ENCODE results near the gene RNF150.

The RNF150 gene

DNA sequence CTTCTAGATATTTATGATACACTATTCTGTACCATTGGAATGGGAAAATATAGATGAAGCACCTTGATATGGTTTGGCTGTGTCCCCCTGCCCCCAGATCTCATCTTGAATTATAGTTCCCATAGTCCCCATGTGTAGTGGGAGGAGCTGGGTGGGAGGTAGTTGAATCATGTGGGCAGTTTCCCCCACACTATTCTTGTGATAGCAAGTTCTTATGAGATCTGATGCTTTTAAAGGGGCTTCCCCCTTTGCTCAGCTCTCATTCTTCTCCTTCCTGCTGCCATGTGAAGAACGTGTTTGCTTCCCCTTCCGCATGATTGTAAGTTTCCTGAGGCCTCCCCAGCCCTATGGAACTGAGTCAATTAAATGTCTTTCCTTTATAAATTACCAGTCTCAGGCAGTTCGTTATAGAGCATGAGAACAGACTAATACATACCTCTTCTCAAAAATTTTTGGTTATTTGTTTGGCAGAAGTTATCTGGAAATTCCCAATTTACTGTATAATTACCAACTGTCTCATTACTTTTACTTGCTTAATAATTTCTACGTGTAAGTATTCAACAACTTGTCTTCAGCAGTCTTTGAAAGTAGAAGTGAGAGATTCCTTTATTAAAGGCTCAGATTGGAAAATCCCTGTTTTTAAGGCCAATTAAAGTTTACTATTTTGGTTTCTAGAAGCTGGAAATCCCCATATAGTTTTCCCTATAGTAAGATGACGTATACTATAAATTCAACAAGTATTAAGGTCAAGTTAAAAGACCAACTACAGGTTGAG lies 152.7 kb downstream of the RNF150 start:
- no peak for DNase-seq (ENCODE audit: low read depth in 2 of 2)

DNA sequence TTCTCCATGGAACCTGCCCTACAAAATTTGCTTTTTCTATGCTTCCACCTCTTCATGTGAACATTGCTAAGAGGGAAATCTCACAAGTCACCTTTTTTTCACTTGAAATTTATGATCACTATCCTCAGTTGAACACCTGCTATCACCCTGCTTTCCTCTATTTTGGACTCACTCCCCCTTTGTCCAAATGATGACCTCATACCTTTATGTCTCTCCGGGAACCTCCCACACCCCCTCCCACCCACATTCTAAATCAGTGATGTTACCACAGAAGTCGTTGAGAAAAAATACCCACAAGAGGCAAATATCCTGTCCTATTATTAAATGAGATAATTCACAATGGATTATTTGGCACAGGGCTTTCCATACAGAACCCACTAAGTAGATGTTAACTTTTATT lies 156.5 kb downstream of the RNF150 start:
- no peak for DNase-seq (ENCODE audit: low read depth in 2 of 2)

DNA sequence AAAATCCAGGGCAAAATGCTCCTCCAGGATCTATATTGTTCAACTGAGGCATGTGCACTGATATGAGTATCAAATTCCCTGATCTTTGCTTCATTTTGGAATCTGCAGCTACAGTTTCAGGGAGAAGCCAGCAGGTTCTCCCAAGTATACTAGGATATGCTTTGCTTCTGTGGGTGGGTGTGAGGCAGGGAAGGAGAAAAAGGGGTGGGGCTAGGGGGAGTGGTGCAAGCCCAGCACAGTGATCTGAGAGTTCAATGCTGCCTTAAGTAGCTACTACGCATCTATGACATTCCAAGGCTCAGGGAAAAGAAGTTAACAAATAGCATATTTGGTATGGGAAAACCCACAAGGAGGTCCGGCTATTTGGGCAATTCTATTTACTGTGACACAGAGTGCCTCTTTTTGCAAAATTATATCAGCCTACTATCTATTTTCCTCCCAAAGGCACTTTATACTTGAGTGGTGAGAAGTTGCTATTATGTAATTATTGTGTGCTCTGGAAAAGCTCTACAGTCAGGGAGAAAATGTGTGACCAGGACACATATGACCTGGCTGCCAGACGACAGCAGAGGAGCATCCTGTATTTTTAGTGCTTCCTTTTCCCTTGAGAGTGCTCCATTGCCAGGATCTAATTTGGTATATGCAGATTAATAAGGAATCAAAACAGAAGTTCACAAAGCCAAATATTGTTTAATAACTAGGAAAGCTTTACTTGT lies 162.0 kb downstream of the RNF150 start:
- no peak for DNase-seq (ENCODE audit: low read depth in 2 of 2)

DNA sequence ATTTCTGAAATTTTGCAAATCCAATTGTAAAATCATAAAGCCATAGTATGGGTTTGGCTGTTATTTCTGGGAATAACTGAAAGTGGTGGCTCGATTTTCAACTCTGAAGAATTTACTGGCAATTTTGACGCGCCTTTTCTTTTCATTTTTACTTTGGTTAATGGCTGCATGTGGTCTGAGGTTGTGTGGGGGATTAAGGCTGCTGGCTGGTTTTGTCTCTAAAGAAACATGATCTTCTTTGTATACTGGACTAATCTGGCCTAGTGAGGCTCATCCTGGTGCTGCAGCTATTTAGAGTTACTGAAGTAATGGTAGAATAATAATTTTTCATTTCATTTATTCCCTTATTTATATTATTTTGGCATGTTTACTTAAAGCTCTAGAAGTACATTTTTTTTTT lies 164.0 kb downstream of the RNF150 start:
- no peak for DNase-seq (ENCODE audit: low read depth in 2 of 2)

DNA sequence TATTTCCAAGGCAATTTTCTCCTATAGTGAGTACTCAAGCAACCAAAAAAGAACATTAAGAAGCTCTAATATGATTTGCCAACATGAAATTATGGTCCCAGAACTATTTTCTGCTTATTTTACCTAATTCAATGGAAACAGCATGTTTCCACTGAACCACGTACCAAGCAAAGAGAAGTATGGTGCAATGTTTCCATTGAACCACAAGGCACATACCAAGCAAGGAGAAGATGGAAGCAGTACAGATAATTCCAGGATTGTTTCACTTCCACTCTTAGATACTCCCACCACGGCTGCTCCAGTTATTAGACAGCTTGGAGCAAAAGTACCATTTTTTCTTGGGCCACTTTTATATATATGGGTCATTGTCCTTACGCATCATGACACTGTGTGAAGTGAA lies 164.9 kb downstream of the RNF150 start:
- no peak for DNase-seq (ENCODE audit: low read depth in 2 of 2)

DNA sequence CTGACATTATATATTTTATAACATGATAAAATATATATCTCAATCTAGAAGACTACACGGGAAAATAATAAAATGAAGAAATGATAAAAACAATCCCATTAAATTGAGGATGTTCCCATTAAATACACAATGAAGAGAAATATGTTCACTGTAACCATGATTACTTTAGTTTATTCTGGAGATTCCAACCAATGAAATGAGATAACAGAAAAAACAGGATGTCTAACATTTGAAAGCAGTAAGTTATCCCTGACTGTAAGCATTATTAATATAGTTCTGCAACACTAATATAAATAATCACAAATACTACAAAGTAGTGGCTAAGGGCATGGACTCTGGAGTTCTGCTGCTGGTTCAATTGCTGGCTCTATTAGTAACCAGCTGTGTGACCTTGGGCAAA lies 169.4 kb downstream of the RNF150 start:
- DNase-seq (ENCODE audit: low read depth in 2 of 2) = no peak

DNA sequence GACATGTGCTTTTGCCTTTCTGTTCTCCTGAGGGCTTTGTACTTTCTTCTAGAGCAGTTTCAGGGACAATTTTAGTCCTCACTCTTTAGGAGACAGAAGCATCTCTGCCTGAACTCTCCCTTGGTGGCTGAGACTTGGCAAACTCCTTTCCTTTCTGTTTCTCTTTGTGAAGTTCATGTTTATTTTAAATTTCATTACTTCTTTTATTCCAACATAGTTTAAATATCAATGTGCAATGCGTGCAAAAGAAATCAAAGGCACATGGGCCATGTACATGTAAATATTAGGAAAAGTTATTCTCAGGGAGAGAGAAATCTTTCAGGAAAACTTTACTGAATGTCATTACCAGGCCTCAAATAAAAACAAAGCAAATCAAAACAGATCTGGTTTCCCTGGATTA lies 177.6 kb downstream of the RNF150 start:
- no peak for DNase-seq (ENCODE audit: low read depth in 2 of 2)

DNA sequence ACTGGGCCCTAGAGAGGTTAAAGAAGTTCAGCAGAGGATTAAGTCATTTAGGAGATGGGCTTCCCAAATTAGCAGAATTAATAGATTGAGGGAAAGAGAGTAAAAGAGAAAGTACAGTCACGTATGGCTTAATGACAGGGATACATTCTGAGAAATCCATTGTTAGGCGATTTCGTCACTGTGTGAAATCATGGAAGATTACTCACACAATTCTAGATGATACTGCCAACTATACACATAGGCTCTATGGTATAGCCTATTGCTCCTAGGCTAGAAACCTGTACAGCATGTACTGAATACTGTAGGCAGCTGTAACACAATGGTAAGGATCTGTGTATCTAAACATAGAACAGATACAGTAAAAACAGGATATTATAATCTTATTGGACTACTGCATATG lies 180.6 kb downstream of the RNF150 start:
- peak; percentile 60 to 61 for DNase-seq (ENCODE audit: low read depth in 2 of 2)

DNA sequence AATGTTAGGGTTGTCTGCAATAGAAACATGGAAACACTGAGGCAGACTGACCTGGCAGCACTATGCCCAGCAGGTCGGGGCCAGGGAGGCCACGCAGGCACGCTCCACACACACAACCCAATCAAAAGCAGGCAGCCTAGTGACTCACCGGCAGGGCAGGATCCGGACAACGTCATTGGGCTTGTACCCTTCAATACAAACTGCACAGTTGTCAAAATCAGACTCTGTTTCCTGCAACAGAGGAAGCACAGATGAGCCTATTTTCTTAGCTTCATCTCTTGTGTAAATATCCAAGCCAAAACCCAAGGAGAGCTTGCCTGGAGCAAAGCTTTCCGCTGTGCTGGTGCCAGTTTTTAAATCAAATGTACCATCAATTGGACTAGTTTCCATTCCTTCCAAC lies 185.8 kb downstream of the RNF150 start:
- DNase-seq (ENCODE audit: low read depth in 2 of 2) = no peak

DNA sequence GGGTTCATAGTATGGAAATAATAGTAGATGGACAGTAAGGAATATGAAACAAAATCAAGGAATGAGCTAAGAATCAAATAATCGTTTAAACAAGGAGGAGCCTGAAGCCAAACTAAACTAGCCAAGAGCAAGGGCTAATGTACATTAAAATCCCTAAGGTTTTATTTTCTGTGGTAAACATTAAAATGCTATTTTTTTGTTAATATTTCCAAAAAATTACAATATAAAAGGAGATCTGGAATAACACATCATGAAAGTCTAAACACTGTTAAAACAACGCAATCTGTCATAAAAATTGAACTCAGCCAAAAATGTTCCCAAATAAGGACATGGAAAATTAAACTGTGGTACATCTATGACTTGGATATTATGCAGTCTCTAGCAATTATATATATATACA lies 188.2 kb downstream of the RNF150 start:
- no peak for DNase-seq (ENCODE audit: low read depth in 2 of 2)

DNA sequence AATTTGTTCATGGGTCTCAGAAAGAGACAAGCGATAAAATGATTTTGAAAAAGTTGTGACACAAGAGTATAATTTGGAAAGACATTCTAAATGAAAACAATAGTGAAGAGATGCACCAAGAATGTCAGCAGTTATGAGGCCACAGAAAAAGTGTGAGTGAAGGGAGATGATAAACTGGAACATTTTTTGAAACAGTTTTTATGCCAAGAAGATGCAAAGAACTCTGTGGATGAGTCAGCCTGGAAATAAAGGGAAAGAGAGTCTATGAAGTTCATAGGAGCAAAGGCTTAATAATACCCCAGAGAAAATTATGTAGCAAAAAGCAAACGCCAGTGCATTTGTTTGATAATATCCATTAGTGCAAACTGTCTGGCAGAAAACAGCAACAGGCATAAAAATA lies 188.7 kb downstream of the RNF150 start:
- peak; percentile 73 to 74 for DNase-seq (ENCODE audit: low read depth in 2 of 2)

DNA sequence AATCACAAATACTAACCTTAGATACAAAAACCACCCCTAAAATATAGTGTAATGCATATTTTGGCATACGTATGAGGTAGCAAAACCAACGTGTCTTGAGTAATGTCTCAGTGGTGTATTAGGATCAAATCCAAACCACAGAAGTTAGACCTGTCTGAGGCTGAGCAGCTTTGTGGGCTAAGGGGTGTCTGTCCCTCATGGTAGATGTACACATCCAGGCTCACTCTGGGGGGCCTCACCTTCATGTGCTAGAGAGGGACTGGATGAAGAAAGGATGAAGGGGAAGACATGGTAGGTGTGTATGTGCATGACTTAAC lies 189.1 kb downstream of the RNF150 start:
- DNase-seq (ENCODE audit: low read depth in 2 of 2) = peak; percentile 76 to 77

DNA sequence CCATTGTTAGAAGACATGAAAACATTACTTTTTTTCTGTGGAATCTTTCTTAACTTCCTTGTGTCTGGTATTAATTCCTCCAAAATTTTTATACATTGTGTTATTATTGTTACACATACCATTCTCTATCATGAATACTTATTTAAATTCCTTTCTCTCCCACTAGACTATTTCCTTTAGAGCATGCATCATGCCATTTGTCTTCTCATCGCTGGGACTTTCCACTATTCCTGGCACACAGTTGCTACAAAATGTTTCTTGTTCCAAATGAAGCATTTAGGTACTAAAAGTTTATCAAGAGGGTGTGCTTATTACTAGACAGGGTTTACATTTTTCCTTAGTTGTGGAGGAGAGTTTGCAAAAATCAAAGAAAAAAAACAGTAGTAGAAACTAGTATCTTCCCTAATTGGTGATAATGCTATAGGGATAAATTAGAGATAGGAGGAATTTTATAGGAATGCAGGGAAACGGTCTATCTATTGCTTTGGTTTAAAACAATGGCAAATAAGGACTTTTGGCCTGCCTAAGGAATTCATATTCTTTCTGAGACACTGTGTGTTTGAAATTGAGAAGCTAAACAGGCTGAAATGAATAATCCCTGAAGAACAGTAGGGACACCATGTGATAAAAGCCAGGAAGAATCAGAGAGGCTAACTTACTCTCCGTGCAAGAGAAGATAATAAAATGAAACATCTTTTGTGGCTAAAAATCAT lies 189.6 kb downstream of the RNF150 start:
- peak; percentile 86 to 88 for DNase-seq (ENCODE audit: low read depth in 2 of 2)

DNA sequence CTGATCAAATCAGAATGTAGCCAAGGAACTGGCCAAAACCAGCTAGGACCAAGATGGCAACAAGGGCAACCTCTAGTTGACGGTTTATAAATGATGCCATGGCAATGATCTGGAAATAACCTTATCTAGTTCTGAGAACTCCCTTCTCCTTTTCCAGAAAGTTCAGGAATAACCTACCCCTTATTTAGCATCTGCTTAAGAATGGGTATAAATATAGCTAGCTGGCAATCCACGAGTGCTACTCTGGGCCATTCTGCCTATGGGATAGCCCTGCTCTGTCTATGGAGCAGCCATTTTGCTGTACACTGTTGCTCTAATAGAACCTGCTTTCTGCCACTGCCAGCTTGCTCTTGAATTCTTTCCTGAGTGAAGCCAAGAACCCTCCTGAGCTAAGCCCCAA lies 192.7 kb downstream of the RNF150 start:
- DNase-seq (ENCODE audit: low read depth in 2 of 2) = no peak

DNA sequence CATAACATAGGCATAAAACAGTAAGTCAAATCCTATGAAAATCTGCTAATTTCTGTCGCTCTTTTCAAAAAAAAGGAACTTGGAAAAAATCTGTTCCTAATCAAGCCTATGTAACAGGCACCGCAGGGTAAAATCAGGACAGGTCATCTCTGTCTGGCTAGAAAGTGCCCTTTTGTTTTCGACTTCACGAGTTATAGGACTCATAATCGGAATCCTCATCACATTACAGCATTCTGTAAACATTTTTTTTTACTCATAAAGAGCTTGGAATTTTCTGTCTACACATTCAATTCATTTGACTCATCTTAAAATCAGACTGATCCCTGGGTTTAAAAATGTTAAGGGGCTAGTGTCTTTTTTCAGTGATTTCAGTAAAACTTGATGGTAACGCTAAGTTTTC lies 195.4 kb downstream of the RNF150 start:
- DNase-seq (ENCODE audit: low read depth in 2 of 2) = peak; percentile 59 to 62

DNA sequence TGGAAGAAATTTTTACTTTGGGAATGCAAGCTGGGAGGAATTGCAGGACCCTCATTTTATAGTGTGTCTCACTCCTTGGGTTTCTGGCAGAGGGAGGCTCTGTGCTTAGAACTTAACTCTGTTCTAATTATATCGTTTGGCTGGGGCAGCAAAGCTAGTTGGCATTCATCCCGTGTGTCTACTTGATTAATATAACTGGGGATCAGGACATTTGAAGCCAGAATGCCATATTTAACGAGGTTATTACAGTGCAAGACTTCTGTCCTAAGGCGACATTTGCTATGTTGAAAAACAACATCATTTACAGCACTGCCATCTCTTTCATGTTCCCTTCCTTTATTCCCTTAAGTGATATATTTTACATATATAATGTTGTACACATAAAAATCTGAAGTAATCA lies 198.0 kb downstream of the RNF150 start:
- DNase-seq (ENCODE audit: low read depth in 2 of 2) = no peak

DNA sequence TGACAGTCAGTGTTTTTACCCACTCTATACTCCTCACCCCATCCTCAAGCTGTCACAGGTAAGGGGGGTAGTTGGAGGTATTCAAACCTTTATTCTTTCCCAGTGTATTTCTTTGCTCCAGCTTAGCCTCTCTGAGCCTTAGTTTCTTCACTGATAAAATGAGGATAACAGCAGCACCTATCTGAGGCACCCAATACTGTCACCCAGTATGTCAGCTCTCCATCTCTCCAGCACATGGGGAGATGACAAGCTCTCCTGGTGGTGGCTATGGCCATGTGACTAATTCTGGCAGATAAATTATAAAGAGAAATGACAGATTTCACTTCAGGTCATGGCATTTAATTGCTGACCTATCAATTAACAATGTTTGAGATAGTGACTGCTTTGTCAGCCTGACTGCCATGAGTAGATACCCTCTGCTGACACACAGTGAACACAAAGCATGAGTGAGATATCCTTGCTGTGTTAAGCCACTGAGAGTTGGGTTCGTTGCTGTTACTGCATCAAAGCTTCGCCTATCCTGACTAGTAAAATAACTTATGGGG lies 200.7 kb downstream of the RNF150 start:
- DNase-seq (ENCODE audit: low read depth in 2 of 2) = no peak

DNA sequence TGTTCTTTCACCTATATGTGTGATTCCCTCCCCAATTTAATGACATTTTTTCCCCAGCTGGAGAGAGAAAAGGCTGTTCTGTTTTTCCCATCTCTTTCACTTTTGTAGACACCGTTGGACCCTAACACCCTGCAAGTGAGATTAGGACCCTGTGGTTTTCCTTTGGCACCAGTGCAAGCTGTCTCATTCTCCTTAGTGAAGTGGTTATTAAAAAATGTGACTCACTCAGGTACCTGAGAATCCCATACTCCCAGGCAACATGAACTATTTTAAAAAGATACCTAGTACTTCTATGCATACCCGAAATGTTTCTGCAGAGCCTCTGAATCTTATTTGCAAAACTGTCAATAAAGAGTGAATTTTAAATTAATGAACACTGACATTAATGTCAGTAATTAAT lies 201.4 kb downstream of the RNF150 start:
- DNase-seq (ENCODE audit: low read depth in 2 of 2) = no peak

DNA sequence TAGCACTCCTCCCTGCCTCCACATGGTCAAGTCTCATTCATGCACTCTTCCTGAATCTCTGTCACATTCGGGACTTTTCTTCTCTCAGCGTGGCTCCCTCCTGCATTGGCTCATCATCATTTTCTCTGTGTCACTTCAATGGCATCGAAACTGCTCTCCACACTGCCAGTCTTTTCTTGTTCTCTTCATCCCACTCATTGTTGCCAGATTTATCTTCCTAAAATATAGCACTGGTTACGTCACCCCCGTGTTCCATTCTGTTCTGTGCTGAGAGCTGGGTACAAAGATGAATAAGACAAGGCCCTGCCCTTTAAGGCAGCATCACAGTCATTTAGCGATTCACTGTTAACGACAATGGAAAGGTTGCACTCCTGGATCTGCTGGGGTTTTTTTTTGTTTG lies 202.7 kb downstream of the RNF150 start:
- DNase-seq (ENCODE audit: low read depth in 2 of 2) = no peak

DNA sequence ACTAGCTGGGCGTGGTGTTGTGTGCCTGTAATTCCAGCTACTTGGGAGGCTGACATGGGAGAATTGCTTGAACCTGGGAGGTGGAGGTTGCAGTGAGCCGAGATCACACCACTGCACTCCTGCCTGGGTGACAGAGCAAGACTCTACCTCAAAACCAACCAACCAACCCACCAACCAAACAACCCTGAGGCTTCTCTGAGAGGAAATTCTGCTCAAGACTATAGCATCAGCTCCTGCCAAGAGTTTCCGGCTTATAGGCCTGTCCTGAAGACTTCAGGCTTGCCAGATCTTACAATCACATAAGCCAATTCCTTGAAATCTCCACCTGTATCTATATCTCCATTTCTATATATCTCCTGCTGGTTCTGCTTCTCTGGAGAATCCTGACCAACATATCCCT lies 203.3 kb downstream of the RNF150 start:
- no peak for DNase-seq (ENCODE audit: low read depth in 2 of 2)

DNA sequence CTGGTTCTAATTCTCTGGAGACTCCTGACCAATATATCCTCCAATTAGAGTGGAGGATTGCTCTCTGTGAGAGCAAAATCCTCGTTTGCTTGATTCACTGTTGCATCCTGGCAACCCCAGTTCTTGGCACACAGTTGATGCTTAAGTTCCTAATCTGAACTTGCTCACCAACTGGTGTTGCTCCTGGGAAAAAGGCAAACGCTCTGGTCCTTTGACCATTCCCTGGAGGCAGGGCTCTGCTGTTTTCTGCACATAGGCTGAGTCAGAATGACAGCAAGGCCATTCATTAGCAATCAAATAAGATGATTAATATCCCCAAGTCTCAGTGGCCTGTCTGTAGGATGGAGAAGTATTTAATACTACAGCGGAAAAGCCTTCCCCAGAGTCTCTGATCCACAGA lies 204.4 kb downstream of the RNF150 start:
- DNase-seq (ENCODE audit: low read depth in 2 of 2) = no peak

DNA sequence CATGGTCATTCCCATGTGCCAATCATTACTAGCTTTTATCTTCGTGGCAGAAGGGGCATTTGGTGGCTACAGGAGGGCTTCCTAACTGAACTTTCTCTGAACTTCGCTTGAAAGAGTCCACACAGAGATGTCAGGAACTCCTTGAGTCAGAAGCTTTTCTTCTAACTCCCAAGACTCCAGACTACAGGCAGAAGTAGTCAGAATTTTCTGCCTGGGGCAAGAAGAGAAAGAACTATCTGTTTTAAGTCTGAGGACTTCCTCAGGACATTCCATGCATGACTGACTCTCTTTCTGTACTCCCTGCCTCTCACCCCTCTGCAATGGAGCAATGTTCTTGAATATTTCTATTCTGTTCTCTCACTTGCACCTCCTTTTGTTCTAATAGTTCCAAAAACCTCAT lies 206.6 kb downstream of the RNF150 start:
- no peak for DNase-seq (ENCODE audit: low read depth in 2 of 2)

DNA sequence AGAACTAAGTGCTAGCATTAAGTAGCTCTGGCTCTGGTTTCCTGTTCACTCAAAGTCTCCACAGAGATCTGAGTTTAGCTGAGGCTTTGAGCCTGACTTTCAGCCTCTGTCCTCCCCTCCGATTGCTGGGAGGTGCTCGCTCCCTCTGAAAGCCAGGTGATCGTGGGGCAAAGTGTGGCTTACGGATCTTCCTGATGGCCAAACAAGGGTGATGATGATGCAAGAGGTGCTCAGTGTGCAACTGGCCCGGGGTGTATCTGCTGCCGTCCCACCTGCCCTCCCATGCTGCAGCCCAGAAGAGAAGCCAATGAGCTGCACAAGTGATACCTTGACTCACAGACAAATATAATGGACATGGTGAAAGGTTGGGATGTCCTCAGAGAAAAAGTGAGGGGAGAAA lies 207.9 kb downstream of the RNF150 start:
- DNase-seq (ENCODE audit: low read depth in 2 of 2) = no peak
